DND-41 (cell line): ENCODE measurements around the gene SNX20.

Experiments
- EZH2 ChIP-seq: IDR thresholded peaks from 3 replicates; pipeline ENCODE4 v1.6.1; 2012; ENCODE audit warnings: borderline replicate concordance, low read depth, mild to moderate bottlenecking, moderate library complexity, low read length, inconsistent platforms; ENCODE audit not compliant: severe bottlenecking
- TF ChIP-seq, protein P1 (sequence below): IDR thresholded peaks from 2 replicates; pipeline ENCODE4 v1.5.1; 2012; ENCODE audit warnings: borderline replicate concordance, low read length, moderate library complexity, mild to moderate bottlenecking; ENCODE audit not compliant: poor library complexity, severe bottlenecking; ENCODE audit errors: extremely low read depth

DNA sequence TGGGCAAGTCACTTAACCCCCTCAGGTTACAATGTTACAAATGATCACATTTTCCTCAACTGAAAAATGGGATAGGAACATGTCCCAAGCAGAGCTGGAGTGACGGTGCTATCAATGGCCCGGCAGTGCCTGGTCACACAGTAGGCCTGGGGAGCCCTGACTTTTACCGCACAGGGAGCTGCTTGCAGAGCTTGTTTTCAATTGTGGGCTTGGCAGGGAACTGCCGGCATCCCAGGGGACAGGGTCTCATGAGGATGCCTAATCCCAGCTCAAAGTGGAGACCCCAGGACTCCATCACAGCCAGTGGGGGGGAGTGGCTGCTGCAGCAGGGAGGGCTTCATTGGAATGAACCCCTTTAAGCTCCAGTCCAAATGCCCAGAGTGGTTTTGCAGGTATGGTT lies 11.4 kb downstream of the SNX20 start:
- TF ChIP-seq EZH2 = no peak
- TF ChIP-seq, protein P1, sequence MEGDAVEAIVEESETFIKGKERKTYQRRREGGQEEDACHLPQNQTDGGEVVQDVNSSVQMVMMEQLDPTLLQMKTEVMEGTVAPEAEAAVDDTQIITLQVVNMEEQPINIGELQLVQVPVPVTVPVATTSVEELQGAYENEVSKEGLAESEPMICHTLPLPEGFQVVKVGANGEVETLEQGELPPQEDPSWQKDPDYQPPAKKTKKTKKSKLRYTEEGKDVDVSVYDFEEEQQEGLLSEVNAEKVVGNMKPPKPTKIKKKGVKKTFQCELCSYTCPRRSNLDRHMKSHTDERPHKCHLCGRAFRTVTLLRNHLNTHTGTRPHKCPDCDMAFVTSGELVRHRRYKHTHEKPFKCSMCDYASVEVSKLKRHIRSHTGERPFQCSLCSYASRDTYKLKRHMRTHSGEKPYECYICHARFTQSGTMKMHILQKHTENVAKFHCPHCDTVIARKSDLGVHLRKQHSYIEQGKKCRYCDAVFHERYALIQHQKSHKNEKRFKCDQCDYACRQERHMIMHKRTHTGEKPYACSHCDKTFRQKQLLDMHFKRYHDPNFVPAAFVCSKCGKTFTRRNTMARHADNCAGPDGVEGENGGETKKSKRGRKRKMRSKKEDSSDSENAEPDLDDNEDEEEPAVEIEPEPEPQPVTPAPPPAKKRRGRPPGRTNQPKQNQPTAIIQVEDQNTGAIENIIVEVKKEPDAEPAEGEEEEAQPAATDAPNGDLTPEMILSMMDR = no peak
